HG03060 (cell line): Measurements from ENCODE around the gene ART1.

ENCODE experiments used
- ATAC-seq: cut with Tn5 transposase; IDR thresholded peaks from one replicate; pipeline ENCODE4 v1.9.1; 2021; ENCODE audit warnings: low read depth, moderate number of reproducible peaks; ENCODE audit not compliant: unreplicated experiment

Gene ART1

DNA sequence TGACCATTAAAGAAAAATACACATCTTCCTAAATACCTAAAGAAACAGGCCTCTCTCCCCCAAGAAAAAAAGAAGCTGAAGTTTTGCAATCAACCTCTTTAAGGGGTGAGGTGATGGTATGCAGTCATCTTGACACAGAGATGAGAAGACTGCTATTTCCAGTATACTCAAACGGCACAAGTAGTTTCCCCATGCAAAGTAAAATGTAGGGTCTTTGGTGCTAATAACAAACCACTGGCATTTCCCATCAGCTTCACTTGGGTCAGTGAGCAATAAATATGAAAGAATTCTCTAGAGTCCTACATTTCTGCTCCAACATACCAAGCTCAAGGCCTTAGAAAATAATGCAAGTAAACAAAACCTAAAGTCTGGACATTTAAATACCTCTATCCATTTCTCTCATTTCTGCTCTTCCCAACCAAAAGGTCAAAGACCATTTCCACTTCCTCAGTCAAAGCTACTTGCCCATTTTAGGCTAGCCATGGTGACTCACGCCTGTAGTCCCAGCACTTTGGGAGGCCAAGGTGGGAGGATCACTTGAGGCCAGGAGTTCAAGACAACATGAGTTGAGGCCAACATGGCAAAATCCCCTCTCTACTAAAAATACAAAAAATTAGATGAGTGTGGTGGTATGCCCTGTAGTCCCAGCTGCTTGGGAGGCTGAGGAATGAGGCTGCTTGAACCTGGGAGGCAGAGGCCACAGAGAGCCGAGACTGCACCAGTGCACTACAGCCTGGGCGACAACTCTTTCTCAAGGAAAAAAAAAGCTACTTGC lies 65.7 kb downstream of the ART1 start:
- ATAC-seq, result no peak

DNA sequence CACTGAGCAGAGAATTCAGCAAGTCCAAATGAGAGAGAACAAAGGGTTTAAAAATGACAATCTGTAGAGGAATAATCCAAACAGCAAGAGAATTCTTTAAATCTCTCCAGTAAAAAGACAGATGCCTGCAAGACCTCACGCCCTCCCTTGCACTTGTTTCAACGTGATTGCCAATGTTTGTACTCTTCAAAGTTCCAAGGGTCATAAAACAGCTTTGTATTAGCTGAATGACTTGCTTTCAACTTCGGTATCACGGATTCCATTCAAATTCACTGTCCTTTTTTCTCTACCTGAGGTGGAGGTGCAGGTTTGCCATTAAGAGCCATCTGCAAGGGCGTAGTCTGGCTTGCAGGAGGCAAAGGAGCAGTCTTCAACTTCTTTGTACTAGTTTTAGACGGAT lies 67.3 kb downstream of the ART1 start:
- no peak for ATAC-seq
